SKM-1 (cell line): ENCODE data around the gene RCE1.

ENCODE experiments used
- DNase-seq: peaks from one replicate; lab custom pipeline; 2025; ENCODE audit not compliant: unreplicated experiment; lab: John Stamatoyannopoulos, UW

RCE1 gene

DNA sequence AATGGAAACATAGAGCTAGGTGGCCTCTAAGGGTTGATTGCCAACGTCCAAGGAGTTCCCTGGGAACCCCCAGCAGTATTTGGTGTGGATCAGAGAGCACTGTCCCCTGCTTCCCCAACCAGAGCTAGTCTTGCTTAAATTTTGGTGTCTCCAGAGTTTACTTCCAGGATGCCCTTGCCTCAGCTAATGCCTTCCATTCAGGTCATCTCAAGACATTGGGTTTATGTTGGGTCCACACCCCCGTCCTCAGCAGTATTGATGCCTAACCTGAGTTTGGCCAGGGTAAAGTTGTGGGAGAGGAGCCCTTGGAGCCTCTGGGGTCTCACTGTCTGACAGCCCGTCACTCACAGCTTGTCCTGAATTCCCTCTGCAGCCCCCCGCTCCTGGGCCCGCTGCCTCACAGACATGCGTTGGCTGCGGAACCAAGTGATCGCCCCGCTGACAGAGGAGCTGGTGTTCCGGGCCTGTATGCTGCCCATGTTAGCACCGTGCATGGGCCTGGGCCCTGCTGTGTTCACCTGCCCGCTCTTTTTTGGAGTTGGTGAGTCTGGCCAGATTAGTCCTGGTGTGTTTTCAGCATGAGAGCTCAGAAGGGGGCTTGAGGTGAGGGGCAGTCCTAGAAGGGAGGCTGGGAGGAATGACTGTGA lies 1.4 kb downstream of the RCE1 start:
- DNase-seq = no peak

- DNase-seq = no peak
Observed at GRCh38 chr11:66845143-66845875, 2.1 kb downstream of the RCE1 start.

- no peak for DNase-seq
Observed at GRCh38 chr11:66845876-66846212, 2.6 kb downstream of the RCE1 start.

DNA sequence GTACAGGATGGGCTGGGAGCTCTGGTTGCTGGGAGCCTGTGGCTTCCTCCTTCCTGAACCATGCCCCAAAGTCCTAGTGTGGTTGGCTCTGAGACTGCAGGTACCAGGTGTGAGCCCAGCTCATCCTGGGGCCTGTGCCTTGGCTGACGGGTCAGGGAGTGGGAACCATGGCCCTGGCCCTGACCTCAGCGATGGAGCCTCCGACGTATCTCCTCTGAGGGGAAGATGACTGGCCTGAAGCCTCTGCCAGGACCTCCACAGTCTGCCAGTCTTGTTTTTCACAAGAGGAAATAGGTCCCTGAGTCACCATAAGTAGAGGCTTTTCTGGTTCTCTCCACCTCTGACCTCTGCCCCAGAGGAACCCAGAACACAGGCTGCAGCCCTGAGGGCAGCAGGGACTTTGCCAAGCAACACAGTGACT lies 3.4 kb downstream of the RCE1 start:
- DNase-seq = no peak

- no peak for DNase-seq
Observed at GRCh38 chr11:66847461-66848232, 4.4 kb downstream of the RCE1 start.

GRCh38 chr11:66848671-66849500 lies 5.6 kb downstream of the RCE1 start:
- DNase-seq = no peak

GRCh38 chr11:66849501-66850234 lies 6.4 kb downstream of the RCE1 start:
- DNase-seq = no peak

DNA sequence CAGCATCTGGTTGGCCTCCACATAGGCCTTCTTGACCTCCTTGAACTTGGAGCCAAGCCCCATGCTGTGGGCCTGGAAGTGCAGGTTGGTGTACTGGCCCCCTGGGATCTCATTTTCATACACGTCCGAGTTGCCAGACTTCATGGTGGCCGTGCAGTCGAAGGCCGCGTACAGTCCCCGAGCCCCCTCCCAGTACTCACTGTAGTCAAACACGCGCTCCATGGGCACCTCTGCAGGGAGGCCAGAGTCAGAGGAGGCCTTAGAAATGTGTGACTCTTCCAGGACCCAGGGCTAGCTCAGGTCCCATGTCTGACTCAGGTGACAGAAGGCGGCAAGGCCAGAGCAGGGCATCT lies 7.0 kb downstream of the RCE1 start:
- no peak for DNase-seq

GRCh38 chr11:66850588-66851238 lies 7.5 kb downstream of the RCE1 start:
- no peak for DNase-seq

- no peak for DNase-seq
Observed at GRCh38 chr11:66851239-66851596, 8.0 kb downstream of the RCE1 start.

- no peak for DNase-seq
Observed at GRCh38 chr11:66851698-66852465, 8.6 kb downstream of the RCE1 start.

- DNase-seq = no peak
Observed at GRCh38 chr11:66852466-66853241, 9.4 kb downstream of the RCE1 start.

DNA sequence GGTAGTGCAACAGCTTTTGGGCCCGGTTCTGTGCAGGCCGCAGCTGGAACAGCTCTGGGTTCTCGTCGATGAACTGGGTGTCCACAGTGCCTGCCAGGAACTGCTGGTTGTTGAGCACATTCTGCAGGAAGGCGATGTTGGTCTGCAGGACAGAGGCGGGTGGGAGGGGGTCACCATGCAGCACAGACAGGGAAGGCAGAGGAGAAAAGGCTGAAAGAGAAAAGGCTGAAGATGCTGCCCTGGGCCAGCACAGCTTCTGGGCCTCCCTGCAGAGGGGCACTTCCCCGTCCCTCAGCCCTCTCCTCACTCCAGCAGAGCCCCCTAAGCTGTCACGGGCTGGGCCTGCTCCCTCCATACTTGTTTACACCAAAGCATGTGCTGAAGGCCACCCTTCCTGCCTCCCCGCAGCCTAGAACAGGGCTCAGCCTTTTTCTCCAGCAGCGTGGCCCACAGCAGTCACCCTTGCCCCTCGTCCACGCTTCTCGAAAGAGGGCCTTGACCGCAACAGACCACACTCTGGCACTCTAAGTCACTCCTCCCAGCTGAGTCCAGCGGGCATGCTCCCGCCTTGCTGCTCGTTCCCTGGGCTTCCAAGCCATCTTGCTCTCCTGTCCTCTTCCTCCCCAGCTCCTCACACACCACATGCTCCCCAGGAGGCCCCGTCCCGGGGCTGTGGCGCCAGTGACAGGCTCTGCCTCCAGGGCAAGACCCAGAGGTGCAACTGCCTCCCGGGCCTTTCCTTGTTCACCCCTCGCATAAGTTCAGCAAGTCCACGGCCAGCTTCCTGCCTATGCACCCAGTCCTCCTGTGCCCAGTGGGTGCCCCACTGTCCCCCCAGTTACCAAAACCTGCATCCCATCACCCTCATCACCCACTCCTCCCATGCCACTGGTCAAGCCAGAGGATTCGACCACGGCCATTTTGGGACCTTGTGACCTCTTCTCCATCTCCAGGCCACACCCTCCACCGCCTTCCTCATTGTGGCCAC lies 10.3 kb downstream of the RCE1 start:
- DNase-seq = no peak

DNA sequence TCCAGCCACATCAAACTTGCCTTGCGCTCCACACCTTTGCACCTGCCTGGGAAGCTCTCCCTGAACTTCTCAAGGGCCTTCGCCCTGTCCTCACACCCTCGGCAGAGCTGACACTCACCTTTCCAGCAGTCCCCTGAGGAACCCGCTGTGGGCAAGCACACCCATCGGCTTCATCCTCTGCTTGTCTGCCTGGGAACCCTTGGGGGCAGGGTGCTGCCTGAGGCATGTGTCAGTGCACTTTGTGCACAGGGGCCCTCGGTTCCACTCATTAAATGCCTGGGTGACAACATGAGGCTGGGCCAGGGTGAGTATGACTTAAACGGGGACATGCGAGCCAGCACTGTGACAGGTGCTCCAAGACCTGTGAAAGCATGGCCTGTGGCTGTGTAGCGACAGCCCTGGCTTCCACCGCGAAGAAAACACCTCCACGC lies 11.0 kb downstream of the RCE1 start:
- DNase-seq = no peak

DNA sequence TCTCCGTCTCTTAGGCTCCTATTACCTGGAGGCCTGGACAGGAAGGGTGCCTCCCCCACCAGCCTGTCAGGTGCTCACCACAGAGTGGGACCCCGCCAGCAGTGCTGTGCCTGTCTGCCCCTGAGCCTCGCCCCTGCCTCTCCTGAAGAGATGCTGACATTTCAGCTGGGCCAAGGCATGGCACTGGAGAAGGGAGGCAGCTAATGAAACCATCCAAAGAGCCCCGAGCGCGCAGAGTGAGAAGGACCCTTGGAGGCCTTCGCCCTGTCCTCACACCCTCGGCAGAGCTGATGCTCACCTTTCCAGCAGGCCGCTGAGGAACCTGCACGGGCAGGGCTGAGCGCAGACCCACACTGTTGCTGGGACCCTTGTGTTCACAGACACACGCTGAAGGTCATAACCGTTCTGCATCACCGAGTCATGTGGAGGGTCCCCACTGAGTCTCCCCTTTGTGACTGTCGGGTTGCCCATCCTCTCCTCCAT lies 11.5 kb downstream of the RCE1 start:
- DNase-seq = no peak

GRCh38 chr11:66855574-66856495 lies 12.6 kb downstream of the RCE1 start:
- peak; percentile 66 for DNase-seq
